ENCODE data around the gene EDDM3A. TPM values are rescaled to one million over a fixed set of nuclear protein-coding genes. Genes with fewer than 3 reads are reported as not detected.
"Not testable (repeated sequence)": the region's sequence is repeated elsewhere in the genome, so short reads cannot be mapped to it uniquely, and the experiment has no call there.

The EDDM3A gene
- total RNA-seq, result not detected in 2 replicates

GRCh38 chr14:20745571-20746358 is at the start of gene EDDM3A:
TSS of gene EDDM3A (plus strand) at chr14:20745887. CDS start at chr14:20747581, 1,694 bp downstream.
- Mint-ChIP-seq H3K4me3 (ENCODE audit: low read depth) (no peak within 1 kb of the TSS), H3K27me3 (ENCODE audit: low read depth) (no peaks in the 10 kb centered on the region), H3K9me3 (no peaks in the 10 kb centered on the region), H3K36me3 (ENCODE audit: low read depth) (no peaks in the 10 kb centered on the region), H3K27ac (no peak within 1 kb of the TSS), H3K4me1 (ENCODE audit: low read depth) (no peaks in the 10 kb centered on the region)
- DNase-seq (ENCODE audit: low spot score), result no peak
- intact Hi-C loops (cut with micrococcal nuclease), result no loop called here

DNA sequence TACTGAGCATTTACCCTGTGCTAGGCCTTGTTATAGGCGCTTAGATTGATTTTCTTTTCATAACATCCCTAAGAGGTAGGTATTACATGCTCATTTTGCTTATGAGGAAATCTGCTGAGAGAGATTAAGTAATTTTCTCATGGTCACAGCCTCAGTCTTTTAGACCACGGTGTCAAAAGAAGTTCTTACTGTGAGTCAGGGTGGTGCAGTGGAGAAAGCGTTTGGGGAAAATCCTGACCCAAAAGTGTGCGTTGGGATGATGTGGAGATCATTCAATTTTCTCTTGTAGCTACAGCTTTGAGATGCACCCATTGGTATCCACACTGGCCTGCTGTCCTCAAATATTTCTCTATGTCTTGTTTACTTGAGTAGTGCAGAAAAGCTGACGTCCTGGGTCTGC is 48.9 kb upstream of the EDDM3A start:
- H3K36me3 Mint-ChIP-seq (ENCODE audit: low read depth), result no peaks in the 10 kb centered on the region
- peaks cover 2% of the 10 kb centered on the region for H3K27me3 Mint-ChIP-seq (ENCODE audit: low read depth)
- intact Hi-C loops (cut with micrococcal nuclease), result loop anchor here (1.0 to 2.0 kb wide), 3 partner anchors 159 to 274 kb away; no protein-coding TSS in a partner anchor
- H3K4me3 Mint-ChIP-seq (ENCODE audit: low read depth), result no peak overlapping the region
- no peak overlapping the region for H3K27ac Mint-ChIP-seq
- peaks cover 18% of the 10 kb centered on the region for H3K4me1 Mint-ChIP-seq (ENCODE audit: low read depth)
- H3K9me3 Mint-ChIP-seq, result no peaks in the 10 kb centered on the region
- no peak for DNase-seq (ENCODE audit: low spot score)

GRCh38 chr14:20697273-20698017 is 48.2 kb upstream of the EDDM3A start:
- H3K36me3 Mint-ChIP-seq (ENCODE audit: low read depth), result no peaks in the 10 kb centered on the region
- H3K27ac Mint-ChIP-seq, result no peak overlapping the region
- peaks cover 2% of the 10 kb centered on the region for H3K27me3 Mint-ChIP-seq (ENCODE audit: low read depth)
- peak; percentile 44 for DNase-seq (ENCODE audit: low spot score)
- intact Hi-C loops (cut with micrococcal nuclease), result loop anchor here (1.0 to 2.0 kb wide), 2 partner anchors 158 to 273 kb away; no protein-coding TSS in a partner anchor
- no peak overlapping the region for H3K4me3 Mint-ChIP-seq (ENCODE audit: low read depth)
- peaks cover 15% of the 10 kb centered on the region for H3K4me1 Mint-ChIP-seq (ENCODE audit: low read depth)
- no peaks in the 10 kb centered on the region for H3K9me3 Mint-ChIP-seq

DNA sequence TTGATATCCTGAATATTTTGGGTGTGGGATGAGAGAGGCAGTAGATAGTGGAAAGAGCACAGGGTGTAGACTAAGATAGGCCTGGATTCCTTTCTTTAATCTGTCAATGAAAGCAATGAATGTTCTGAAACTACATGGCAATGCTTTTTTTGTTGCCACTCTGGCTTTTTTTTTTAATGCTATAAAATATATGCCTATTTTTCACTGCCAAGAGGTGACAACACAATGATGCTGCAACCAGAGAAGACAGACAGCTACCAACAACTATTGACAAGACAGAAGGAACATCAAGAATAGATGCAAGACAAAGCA is 47.7 kb upstream of the EDDM3A start:
- Mint-ChIP-seq H3K27ac (no peak overlapping the region), H3K36me3 (ENCODE audit: low read depth) (no peaks in the 10 kb centered on the region), H3K4me3 (ENCODE audit: low read depth) (no peak overlapping the region), H3K27me3 (ENCODE audit: low read depth) (peaks cover 2% of the 10 kb centered on the region), H3K4me1 (ENCODE audit: low read depth) (peaks cover 14% of the 10 kb centered on the region), H3K9me3 (no peaks in the 10 kb centered on the region)
- DNase-seq (ENCODE audit: low spot score), result no peak
- intact Hi-C loops (cut with micrococcal nuclease), result no loop called here

DNA sequence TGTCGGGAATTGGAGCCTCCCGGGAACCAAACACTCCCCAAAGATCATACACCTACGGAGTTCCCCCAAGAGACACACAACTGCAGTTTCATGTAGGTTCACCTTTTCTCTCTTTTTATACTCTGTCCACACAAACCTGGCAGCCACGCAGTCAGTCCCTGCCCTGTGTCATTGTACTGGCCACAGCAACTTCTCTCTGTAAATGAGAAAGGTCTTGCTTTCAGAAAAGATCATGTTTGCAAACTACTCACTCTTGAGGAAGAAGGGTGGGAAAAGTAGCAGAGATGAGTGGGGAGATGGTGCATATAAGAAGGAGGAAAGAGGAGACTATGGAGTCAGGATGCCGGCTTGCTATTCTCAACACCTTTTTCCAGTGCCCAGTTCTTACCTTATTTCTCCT is 46.8 kb upstream of the EDDM3A start:
- H3K36me3 Mint-ChIP-seq (ENCODE audit: low read depth), result no peaks in the 10 kb centered on the region
- H3K9me3 Mint-ChIP-seq, result no peaks in the 10 kb centered on the region
- no peak for DNase-seq (ENCODE audit: low spot score)
- intact Hi-C loops (cut with micrococcal nuclease), result no loop called here
- no peak overlapping the region for H3K27ac Mint-ChIP-seq
- H3K4me3 Mint-ChIP-seq (ENCODE audit: low read depth), result no peak overlapping the region
- H3K4me1 Mint-ChIP-seq (ENCODE audit: low read depth), result peaks cover 8% of the 10 kb centered on the region
- peaks cover 2% of the 10 kb centered on the region for H3K27me3 Mint-ChIP-seq (ENCODE audit: low read depth)

GRCh38 chr14:20699931-20700330 is 45.8 kb upstream of the EDDM3A start:
- H3K27me3 Mint-ChIP-seq (ENCODE audit: low read depth), result peaks cover 2% of the 10 kb centered on the region
- intact Hi-C loops (cut with micrococcal nuclease), result no loop called here

GRCh38 chr14:20700965-20701364 is 44.7 kb upstream of the EDDM3A start:
- H3K9me3 Mint-ChIP-seq; H3K27ac Mint-ChIP-seq; H3K27me3 Mint-ChIP-seq (ENCODE audit: low read depth); intact Hi-C loops (cut with micrococcal nuclease); H3K4me3 Mint-ChIP-seq (ENCODE audit: low read depth); H3K4me1 Mint-ChIP-seq (ENCODE audit: low read depth); DNase-seq (ENCODE audit: low spot score); H3K36me3 Mint-ChIP-seq (ENCODE audit: low read depth): not testable (repeated sequence)

More at GRCh38 chr14:20699931-20700330, 45.8 kb upstream of the EDDM3A start:
- Mint-ChIP-seq H3K4me1 (ENCODE audit: low read depth) (peaks cover 8% of the 10 kb centered on the region), H3K27ac (no peak overlapping the region), H3K4me3 (ENCODE audit: low read depth) (no peak overlapping the region), H3K9me3 (no peaks in the 10 kb centered on the region), H3K36me3 (ENCODE audit: low read depth) (no peaks in the 10 kb centered on the region)
- DNase-seq (ENCODE audit: low spot score), result no peak

DNA sequence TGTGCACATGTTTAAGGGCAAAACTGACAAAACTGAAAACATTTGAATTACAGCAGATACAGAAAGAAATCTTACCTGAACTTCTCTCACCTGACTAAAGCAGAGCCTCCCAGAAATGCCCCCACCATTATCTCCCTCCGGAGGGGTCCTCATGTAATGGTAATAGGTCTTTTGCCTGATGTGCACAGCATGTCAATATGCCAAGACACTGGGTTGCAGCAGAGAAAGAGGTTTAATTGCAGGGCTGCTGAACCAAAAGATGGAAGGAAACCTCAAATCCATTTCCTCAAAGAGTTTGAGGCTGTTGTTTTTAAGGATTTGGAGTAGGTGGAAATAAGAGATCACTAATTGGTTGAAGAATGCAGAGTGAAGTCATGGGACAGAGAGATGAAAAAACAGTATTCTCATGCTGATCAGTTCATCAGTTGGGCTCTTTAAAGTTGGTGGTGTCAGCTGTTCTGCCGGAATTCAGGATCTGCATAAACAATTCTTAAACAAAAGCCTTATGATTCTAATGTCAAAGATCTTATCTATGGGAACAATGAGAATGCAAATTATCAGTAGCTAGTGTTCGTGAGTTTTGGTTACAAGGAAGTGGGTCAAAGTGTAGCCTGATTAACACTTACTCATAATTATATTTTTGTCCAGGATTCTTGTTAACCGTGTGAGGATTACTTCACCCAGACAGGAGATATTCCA is 38.9 kb upstream of the EDDM3A start:
- Mint-ChIP-seq H3K36me3 (ENCODE audit: low read depth) (no peaks in the 10 kb centered on the region), H3K27ac (no peak overlapping the region), H3K9me3 (peaks cover 3% of the 10 kb centered on the region), H3K4me3 (ENCODE audit: low read depth) (no peak overlapping the region), H3K4me1 (ENCODE audit: low read depth) (no peaks in the 10 kb centered on the region), H3K27me3 (ENCODE audit: low read depth) (no peaks in the 10 kb centered on the region)
- intact Hi-C loops (cut with micrococcal nuclease), result no loop called here
- DNase-seq (ENCODE audit: low spot score), result no peak

GRCh38 chr14:20707622-20708021 is 38.1 kb upstream of the EDDM3A start:
- intact Hi-C loops (cut with micrococcal nuclease), result no loop called here
- H3K36me3 Mint-ChIP-seq (ENCODE audit: low read depth), result no peaks in the 10 kb centered on the region
- no peak overlapping the region for H3K27ac Mint-ChIP-seq
- peaks cover 3% of the 10 kb centered on the region for H3K9me3 Mint-ChIP-seq
- H3K4me1 Mint-ChIP-seq (ENCODE audit: low read depth), result no peaks in the 10 kb centered on the region
- H3K27me3 Mint-ChIP-seq (ENCODE audit: low read depth), result no peaks in the 10 kb centered on the region
- H3K4me3 Mint-ChIP-seq (ENCODE audit: low read depth), result no peak overlapping the region
- no peak for DNase-seq (ENCODE audit: low spot score)

GRCh38 chr14:20711261-20711660 is 34.4 kb upstream of the EDDM3A start:
- no peaks in the 10 kb centered on the region for H3K4me1 Mint-ChIP-seq (ENCODE audit: low read depth)
- no peak overlapping the region for H3K4me3 Mint-ChIP-seq (ENCODE audit: low read depth)
- no peak for DNase-seq (ENCODE audit: low spot score)
- H3K27me3 Mint-ChIP-seq (ENCODE audit: low read depth), result peaks cover 5% of the 10 kb centered on the region
- H3K27ac Mint-ChIP-seq, result no peak overlapping the region
- H3K36me3 Mint-ChIP-seq (ENCODE audit: low read depth), result no peaks in the 10 kb centered on the region
- peaks cover 3% of the 10 kb centered on the region for H3K9me3 Mint-ChIP-seq
- intact Hi-C loops (cut with micrococcal nuclease), result no loop called here

GRCh38 chr14:20711685-20712084 is 34.0 kb upstream of the EDDM3A start:
- intact Hi-C loops (cut with micrococcal nuclease), result no loop called here
- Mint-ChIP-seq H3K27me3 (ENCODE audit: low read depth) (peaks cover 5% of the 10 kb centered on the region), H3K36me3 (ENCODE audit: low read depth) (no peaks in the 10 kb centered on the region), H3K4me3 (ENCODE audit: low read depth) (no peak overlapping the region), H3K4me1 (ENCODE audit: low read depth) (no peaks in the 10 kb centered on the region), H3K9me3 (peaks cover 3% of the 10 kb centered on the region), H3K27ac (no peak overlapping the region)
- DNase-seq (ENCODE audit: low spot score), result no peak

DNA sequence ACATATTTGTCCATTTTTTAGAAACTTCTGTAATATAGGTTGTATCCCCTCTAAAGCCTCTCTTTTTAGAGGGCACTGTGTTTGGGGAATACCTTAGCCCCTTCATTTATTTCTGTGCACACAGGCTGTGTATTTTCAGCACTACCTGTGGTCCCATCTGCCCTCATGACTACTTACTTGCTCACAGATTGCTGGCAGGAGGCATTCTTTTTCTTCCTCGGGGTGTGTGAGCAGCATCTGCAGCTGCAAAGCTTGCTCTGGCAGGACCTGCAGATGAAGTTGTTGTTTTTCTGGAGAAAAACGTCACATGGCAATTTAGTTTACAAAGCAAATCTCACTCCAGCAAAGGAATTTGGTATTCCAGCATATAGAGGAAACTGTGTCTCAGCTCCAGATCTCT is 32.8 kb upstream of the EDDM3A start:
- Mint-ChIP-seq H3K27me3 (ENCODE audit: low read depth) (peaks cover 7% of the 10 kb centered on the region), H3K9me3 (no peaks in the 10 kb centered on the region), H3K27ac (no peak overlapping the region), H3K4me1 (ENCODE audit: low read depth) (no peaks in the 10 kb centered on the region), H3K4me3 (ENCODE audit: low read depth) (no peak overlapping the region), H3K36me3 (ENCODE audit: low read depth) (no peaks in the 10 kb centered on the region)
- DNase-seq (ENCODE audit: low spot score), result no peak
- intact Hi-C loops (cut with micrococcal nuclease), result no loop called here

Measured in activated T-helper 2 cell treated with anti-CD3 and anti-CD28 coated beads, Interferon-gamma antibody, Interleukin-2, Interleukin-4, amounts not matched to agents 10 μg/mL and 5 μg/mL and 100 μg/mL, durations not matched to agents 14 hours and 24 hours and 36 hours (primary cell).